Measurements from ENCODE around the gene DCUN1D4.
"Not testable (repeated sequence)": the region's sequence is repeated elsewhere in the genome, so short reads cannot be mapped to it uniquely, and the experiment has no call there.

DCUN1D4 gene

GRCh38 chr4:51884606-51885005, 41.7 kb downstream of the DCUN1D4 start:
- no peak for DNase-seq (ENCODE audit: low read depth)
- TF ChIP-seq CTCF (IDR thresholded peaks at IDR 0.05; ENCODE audit: low read length, missing control alignments): no peak
- H3K4me3 ChIP-seq (replicated peaks; ENCODE audit: low read depth, low read length): no peak overlapping the region

GRCh38 chr4:51885363-51885762, 42.4 kb downstream of the DCUN1D4 start:
- TF ChIP-seq CTCF (IDR thresholded peaks at IDR 0.05; ENCODE audit: low read length, missing control alignments): peak; percentile 59
- H3K4me3 ChIP-seq (replicated peaks; ENCODE audit: low read depth, low read length): no peak overlapping the region
- DNase-seq (ENCODE audit: low read depth): peak; percentile 60

- no peak for TF ChIP-seq CTCF (IDR thresholded peaks at IDR 0.05; ENCODE audit: low read length, missing control alignments)
- no peak overlapping the region for H3K4me3 ChIP-seq (replicated peaks; ENCODE audit: low read depth, low read length)
- DNase-seq (ENCODE audit: low read depth): no peak
These were observed 47.8 kb downstream of the DCUN1D4 start for GRCh38 chr4:51890760-51891159.

- not testable (repeated sequence) for DNase-seq (ENCODE audit: low read depth); H3K4me3 ChIP-seq (replicated peaks; ENCODE audit: low read depth, low read length)
These were observed 50.4 kb downstream of the DCUN1D4 start for GRCh38 chr4:51893402-51893801.

GRCh38 chr4:51894059-51894645, 51.2 kb downstream of the DCUN1D4 start:
- no peak overlapping the region for H3K4me3 ChIP-seq (replicated peaks; ENCODE audit: low read depth, low read length)
- no peak for TF ChIP-seq CTCF (IDR thresholded peaks at IDR 0.05; ENCODE audit: low read length, missing control alignments)
- peak; percentile 38 for DNase-seq (ENCODE audit: low read depth)

- TF ChIP-seq CTCF (IDR thresholded peaks at IDR 0.05; ENCODE audit: low read length, missing control alignments): no peak
- no peak for DNase-seq (ENCODE audit: low read depth)
- H3K4me3 ChIP-seq (replicated peaks; ENCODE audit: low read depth, low read length): no peak overlapping the region
These were observed 52.2 kb downstream of the DCUN1D4 start for GRCh38 chr4:51895158-51895557.

- H3K4me3 ChIP-seq (replicated peaks; ENCODE audit: low read depth, low read length): no peak overlapping the region
- DNase-seq (ENCODE audit: low read depth): peak; percentile 75
- peak; percentile 90 for TF ChIP-seq CTCF (IDR thresholded peaks at IDR 0.05; ENCODE audit: low read length, missing control alignments)
These were observed 53.0 kb downstream of the DCUN1D4 start for GRCh38 chr4:51895816-51896408.
